ENCODE measurements around the gene DYNC1H1. TPM values are rescaled to one million over a fixed set of nuclear protein-coding genes. Genes with fewer than 3 reads are reported as not detected.

DYNC1H1 gene
- total RNA-seq, 120 experiments from 2014 or later: 740 to 1,310 (median 1,110) TPM

Other genes with a start within 250 kb of the DYNC1H1 start
- 100 to 1,000 TPM; 150 to 242 (median 182) TPM for gene PPP2R5C, start 202.9 kb upstream of the DYNC1H1 start, total RNA-seq
- gene HSP90AA1, start 122.5 kb downstream of the DYNC1H1 start, total RNA-seq: 1,000 to 10,000 TPM in 30 of 120 experiments, 100 to 1,000 TPM in 90; 420 to 2,880 (median 848) TPM
- gene WDR20, start 175.3 kb downstream of the DYNC1H1 start, total RNA-seq: 10 to 100 TPM; 35.1 to 88.2 (median 50.0) TPM

Data from dorsolateral prefrontal cortex (tissue), 118 donors.